GM21717 (cell line): ENCODE results near the gene MMD.
"Not testable (repeated sequence)": the region's sequence is repeated elsewhere in the genome, so short reads cannot be mapped to it uniquely, and the experiment has no call there.

Experiments
- ATAC-seq: cut with Tn5 transposase; IDR thresholded peaks from one replicate; pipeline ENCODE4 v1.9.1; 2021; ENCODE audit warnings: mild to moderate bottlenecking, moderate library complexity; ENCODE audit not compliant: unreplicated experiment

The MMD gene

GRCh38 chr17:55421179-55421934 is at the start of gene MMD:
Gene MMD, minus strand, starts transcription at chr17:55421835. Its CDS starts 140 bp downstream, at chr17:55421695.
- ATAC-seq = peak; percentile 25

DNA sequence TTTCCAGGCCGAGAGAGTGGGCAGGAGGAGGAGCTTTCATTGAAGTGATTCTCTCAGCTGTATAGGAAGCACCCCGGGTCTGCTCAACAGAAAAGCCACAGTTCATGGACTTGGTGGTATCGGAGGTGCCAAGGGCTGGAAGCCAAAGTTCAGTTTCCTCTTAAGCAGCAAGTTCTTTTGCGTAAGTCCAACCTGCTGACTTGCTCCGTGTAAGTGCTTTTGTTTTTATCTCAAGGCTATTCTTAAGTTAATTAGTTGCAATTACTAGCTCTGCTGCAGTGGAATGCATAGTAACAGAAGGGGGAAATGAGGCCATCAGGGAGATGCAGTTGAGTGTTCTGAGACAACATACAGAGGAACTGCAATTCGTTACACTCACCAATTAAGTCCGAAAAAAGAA is 45.0 kb upstream of the MMD start:
- ATAC-seq = no peak

- ATAC-seq = not testable (repeated sequence)
Observed at GRCh38 chr17:55465771-55466170, 44.1 kb upstream of the MMD start.

DNA sequence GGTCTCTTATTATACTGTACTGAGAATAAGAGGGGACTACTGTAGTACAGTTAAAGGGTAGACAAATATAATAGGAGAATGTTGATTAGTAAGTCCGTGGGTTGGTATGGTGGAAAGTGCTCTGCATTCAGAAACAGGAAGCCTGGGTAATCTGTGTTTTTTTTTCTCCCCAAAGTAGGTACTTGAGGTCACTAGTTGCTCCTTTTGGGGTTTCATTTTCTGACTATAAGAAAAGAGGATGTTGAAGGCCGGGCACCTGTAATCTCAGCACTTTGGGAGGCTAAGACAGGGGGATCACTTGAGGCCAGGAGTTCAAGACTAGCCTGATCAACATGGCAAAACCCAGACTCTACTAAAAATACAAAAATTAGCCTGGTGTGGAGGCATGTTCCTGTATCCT is 42.0 kb upstream of the MMD start:
- ATAC-seq = peak; percentile 69

DNA sequence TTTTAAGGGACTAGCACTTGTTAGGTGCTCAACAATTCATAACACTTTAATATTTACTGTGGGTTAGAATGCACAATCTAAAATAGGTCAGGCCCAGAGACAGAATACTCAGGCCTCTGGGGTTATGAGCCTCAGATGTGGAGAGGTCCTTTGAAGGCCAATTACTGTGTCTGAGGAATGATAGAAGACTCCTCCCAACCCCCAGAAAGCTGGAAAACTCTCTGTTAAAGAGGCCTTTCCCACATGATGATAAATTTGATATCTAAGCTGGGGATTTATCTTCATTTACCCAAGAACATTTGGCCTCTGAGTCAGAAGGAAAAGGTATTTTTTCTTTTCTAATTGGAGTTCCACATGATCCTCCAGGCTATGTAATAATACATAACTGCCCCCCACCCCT is 41.1 kb upstream of the MMD start:
- no peak for ATAC-seq

- ATAC-seq = no peak
Observed at GRCh38 chr17:55462234-55462633, 40.6 kb upstream of the MMD start.

DNA sequence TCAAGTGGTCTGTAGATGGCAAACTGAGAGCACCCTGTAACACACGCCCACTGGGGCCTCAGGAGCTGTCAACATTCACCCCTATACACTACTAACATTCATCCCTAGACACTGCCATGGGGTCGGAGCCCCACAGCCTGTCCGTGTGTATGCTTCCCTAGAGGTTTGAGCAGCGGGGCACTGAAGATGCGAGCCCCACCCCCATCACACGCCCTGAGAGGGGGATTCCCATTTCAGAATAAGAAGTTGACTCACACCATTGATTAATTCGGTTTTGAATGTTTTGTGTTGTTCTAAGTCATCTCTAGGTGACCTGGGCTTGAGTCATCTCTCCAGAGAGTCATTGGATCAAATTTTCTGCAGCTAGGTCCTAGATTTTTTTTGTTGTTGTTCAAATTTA is 37.3 kb upstream of the MMD start:
- peak; percentile 60 for ATAC-seq

- no peak for ATAC-seq
Observed at GRCh38 chr17:55458287-55458900, 36.8 kb upstream of the MMD start.

DNA sequence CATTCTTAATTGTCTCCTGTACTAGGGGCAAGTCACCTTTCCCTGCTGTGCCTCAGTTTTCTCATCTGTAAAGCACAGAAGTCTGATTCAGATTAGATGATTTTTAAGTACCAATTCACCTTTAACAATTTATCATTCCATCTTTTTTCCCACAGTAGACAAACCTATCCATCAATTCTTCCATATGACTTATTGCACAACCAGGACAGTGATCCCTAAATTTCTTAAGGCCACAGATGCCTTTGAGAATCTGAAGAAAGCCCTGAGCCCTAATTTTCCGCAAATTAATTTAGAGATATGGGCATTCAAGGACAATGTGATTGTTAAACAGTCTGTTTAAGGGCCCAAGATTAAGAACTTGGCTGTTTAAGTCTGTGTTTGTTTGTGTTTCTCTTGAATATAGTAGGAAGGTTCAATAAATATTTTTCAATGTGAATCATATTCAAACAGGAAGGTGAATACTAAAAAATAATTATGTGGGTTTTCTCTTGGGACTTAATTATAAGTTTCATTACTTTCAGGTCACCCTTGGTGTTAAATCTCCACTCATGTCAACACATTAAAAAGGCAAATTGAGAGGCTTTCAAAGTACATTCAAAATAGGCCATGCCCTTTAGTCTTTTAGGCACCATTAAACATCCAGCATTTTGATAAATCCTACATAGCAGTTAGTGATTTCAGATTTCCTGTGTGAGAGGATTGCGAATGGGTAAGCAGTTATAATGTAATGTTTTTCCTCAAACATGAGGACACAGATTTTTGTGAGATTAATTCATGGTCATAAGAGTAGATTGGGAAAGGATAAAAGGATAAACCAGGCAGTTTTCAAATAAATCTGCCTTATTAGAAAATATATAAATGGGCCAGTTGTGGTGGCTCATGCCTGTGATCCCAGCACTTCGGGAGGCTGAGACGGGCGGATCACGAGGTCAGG is 34.9 kb upstream of the MMD start:
- ATAC-seq = no peak

DNA sequence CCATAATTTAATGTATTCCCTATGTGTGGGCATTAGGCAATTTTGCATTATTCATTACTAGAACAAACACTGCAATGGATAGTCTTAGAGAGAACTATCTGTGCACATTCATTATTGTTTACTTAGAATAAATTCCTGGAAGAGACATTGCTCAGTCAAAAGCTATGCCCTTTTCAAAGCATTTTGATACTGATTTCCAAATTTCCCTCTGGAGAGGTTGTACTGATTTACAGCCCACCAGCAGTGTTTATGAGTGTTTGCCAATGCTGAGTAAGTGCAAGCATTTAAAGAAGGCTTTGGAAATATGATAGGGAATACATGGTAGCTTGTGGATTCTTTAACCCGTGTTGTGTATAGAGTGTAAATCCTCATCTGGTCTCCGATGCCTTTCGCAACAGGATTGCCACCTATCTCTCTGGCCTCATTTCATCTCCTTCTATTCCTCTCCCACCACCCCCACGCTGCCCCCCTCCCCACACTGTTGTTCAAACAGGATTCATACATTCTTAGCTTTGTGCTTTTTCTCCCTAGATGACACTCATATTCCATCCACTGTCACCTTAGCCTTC is 33.4 kb upstream of the MMD start:
- ATAC-seq = no peak

DNA sequence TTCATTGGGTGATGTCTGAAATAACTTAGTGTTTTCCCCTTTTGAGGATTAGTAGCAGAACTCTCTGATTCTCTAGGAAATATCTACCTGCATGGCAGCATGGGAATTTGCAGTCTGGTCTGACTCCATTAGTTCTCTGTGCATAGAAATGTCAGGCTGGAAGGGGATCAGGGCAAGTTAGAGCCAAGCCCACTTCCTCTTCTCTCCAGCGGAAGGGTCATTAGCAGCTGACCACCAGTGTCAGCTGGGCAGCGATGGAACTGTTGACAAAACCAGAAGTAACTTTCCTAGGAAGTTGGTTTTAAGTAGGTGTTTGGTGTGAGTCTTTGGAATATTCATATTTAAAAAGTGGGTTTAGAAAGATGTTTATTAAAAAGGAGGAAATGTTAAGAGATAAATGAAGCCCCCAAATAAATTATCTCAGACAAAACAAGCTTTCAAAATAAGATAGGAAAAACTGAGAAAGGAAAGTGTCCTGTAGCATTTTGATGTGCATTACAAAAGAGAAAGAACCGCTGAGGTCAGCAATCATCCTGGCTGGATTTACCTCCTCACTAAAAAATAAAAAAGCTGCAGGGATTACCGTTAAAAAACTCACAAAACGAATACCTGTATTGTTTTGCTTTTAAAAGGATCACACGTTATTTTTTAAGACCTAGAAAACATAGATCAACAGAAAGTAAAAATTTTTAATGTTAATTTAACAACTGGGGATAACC is 32.4 kb upstream of the MMD start:
- ATAC-seq = no peak

GRCh38 chr17:55452139-55452790 is 30.6 kb upstream of the MMD start:
- ATAC-seq = no peak

DNA sequence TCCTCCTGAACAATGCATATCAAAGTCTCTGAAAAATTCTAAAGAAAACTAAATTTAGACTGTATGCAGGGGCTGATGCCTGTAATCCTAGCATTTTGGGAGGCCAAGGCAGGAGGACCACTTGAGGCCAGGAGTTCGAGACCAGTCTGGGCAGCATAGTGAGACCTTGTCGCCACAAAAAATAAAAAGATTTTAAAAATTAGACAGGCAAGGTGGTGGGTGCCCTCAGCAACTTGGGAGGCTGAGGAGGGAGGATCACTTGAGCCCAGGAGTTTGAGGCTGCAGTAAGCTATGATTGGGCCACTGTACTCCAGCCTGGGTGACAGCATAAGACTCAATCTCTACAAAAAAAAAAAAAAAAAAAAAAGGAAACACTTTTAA is 30.1 kb upstream of the MMD start:
- no peak for ATAC-seq

DNA sequence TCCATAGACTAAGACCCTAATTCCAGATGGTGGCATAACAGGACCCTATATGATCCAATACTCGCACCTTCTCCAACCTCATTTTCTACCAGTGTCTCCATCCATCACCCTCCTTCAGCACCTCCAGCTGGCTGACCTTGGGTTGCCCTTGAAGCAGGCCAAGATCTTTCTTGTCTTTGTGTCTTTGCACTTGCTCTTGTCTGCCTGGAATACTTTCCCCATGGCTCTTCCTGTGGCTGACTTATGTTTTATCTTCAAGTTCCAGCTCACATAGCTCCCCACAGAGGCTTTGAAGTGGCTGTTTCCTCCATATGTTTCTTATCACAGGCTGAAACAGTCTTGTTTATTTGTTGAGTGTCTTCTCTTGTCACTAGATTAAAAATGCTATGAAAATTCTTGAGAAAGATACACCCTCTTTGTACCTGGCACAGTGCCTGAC is 29.6 kb upstream of the MMD start:
- no peak for ATAC-seq

DNA sequence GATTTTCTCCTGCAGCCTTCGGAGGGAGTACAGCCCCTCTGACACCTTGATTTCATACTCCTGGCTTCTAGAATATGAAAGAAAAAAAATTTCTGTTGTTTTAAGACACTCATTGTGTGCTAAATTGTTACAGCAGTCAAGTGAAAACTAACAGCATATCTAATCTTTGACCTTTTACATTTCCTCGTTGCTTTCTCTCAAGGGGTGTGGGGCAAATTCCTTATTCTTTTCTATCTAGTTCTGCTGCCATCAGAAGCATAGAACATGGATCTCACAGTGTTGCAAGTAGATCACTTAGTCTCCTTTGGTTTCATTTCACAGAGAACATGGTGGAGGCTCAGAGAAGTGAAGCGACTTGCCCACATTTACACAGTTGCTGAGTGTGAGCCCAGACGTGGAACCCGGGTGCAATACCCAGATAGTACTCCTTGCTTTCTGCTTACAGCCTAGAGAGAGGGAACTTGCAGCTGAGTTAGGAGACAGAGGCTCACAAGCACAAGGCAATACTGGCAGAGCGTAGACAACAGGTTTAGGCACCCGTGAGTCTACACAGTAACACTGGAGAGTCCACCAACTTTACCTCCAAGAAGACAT is 28.7 kb upstream of the MMD start:
- no peak for ATAC-seq

DNA sequence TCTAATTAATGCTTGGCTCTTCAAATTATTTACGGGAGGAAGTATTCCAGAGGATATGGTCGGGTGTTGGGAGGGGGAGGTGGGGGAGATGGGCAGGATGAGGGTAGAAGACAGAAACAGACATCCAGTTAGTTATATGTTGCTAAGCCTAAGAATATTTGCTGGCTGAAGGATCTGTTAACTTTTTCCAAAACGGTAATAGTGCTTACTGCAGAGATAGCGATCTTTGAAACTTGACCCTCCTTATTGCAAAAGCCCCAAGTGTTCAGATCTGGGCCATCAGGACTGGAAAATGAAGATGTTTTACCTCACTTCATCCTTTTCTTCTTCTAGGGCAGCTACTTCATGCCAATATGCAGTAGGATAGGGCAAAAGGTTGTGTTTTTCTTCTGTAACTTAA is 27.0 kb upstream of the MMD start:
- no peak for ATAC-seq

DNA sequence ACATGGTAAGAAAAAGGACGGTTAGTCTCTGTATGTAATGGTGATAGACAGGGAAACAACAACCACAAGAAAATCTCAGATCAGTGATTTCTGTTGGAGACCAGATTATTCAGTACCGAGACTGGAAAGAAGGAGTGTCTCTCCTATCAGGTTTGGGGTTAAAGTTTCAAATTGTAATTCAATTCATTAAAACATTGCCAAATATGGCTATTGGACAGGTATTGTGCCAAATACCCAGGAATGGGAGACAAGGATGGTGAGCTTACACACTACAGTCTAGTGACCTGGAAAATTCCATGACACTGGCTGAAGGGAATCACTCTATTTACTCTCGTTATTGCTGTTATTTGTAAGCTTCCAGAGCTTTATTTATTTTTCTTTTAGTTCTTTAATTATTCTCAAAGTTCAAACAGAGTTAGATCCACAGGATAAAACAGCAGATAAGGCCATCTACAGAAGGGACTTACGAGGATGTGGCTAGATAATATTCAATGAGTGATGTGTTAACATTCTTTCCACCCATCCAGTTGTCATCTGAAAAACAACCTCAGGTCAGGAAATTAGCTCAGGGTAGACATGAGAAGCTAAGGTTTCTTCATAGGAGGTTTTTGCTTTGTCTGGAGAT is 25.1 kb upstream of the MMD start:
- no peak for ATAC-seq

- ATAC-seq = not testable (repeated sequence)
Observed at GRCh38 chr17:55446004-55446403, 24.4 kb upstream of the MMD start.
